Measurements from ENCODE around the gene BACE1-AS.

DNA sequence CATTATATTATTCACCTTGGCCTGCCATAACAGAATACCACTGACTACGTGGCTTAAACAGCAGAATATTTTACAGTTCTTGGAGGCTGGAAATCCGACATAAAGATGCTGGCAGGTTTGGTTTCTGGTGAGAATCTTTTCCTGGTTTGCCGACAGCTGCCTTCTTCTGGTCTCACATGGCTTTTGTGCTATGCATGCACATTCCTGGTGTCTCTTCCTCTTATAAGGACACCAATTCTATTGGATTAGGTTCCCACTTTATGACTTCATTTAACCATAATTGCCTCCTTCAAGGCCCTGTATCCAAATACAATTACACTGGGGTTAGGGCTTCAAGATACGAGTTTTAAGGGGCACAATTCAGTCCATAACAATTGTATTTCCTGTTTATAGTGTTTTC lies 41.6 kb upstream of the BACE1-AS start:
- TF ChIP-seq GATA3 (IDR thresholded peaks at IDR 0.05; ENCODE audit: low read depth, low read length) = no peak
- TF ChIP-seq GATA2 (IDR thresholded peaks at IDR 0.05; ENCODE audit: low read depth, low read length) = no peak
